Colonic mucosa (tissue), 4 donors: ENCODE measurements around the gene INO80B. TPM values are rescaled to one million over a fixed set of nuclear protein-coding genes. Genes with fewer than 3 reads are reported as not detected.

Experiments
- DNase-seq: peaks from one replicate; pipeline ENCODE4 v3.0.0-alpha.2; 2020
- H3K27ac ChIP-seq: fragments of 200-600 bp; one replicate; pipeline ENCODE4 v1.8.0; 2021
- H3K27me3 ChIP-seq: fragments of 200-600 bp; one replicate; pipeline ENCODE4 v1.8.0; 2021
- H3K36me3 ChIP-seq: fragments of 200-600 bp; one replicate; pipeline ENCODE4 v1.8.0; 2021
- H3K4me1 ChIP-seq: fragments of 200-600 bp; one replicate; pipeline ENCODE4 v1.8.0; 2021; ENCODE audit warnings: mild to moderate bottlenecking
- H3K4me3 ChIP-seq: fragments of 200-600 bp; one replicate; pipeline ENCODE4 v1.8.0; 2021
- H3K9ac ChIP-seq, 2 donors: one replicate each; pipeline ENCODE4 v1.7.0; 2013; ENCODE audit warnings: control low read depth in 2 of 2, low read depth in 2 of 2, low read length in 2 of 2
- H3K9me3 ChIP-seq: fragments of 200-600 bp; one replicate; pipeline ENCODE4 v1.8.0; 2021
- intact Hi-C: fragments of 100-400 bp; cut with DNase I; formaldehyde crosslinking; loops from one replicate; pipeline ENCODE4 v1.14.1; 2022
- total RNA-seq, 2 donors: library from RNA; stranded (reverse); fragmentation: NEBNext Ultra II Directional in 1 of 2; extraction: Animal tissue kit (Norgen Biotek cat#: 25700) in 1 of 2; gene quantifications; one replicate each; pipeline ENCODE4 v1.2.1, GENCODE V29; 2021
- TF ChIP-seq, protein P1 (sequence below): fragments of 200-600 bp; IDR thresholded peaks from one replicate; pipeline ENCODE4 v1.8.0; 2022; ENCODE audit warnings: antibody characterized with exemption, mild to moderate bottlenecking
- donor health status: healthy.
- donor health status: DM: no; HTN: no; CAD: no.
- donor health status: DM: no; HTN: no; CAD: no.

INO80B gene
- total RNA-seq, 2 donors from 2014 or later = 18.2 to 23.9 TPM

DNA sequence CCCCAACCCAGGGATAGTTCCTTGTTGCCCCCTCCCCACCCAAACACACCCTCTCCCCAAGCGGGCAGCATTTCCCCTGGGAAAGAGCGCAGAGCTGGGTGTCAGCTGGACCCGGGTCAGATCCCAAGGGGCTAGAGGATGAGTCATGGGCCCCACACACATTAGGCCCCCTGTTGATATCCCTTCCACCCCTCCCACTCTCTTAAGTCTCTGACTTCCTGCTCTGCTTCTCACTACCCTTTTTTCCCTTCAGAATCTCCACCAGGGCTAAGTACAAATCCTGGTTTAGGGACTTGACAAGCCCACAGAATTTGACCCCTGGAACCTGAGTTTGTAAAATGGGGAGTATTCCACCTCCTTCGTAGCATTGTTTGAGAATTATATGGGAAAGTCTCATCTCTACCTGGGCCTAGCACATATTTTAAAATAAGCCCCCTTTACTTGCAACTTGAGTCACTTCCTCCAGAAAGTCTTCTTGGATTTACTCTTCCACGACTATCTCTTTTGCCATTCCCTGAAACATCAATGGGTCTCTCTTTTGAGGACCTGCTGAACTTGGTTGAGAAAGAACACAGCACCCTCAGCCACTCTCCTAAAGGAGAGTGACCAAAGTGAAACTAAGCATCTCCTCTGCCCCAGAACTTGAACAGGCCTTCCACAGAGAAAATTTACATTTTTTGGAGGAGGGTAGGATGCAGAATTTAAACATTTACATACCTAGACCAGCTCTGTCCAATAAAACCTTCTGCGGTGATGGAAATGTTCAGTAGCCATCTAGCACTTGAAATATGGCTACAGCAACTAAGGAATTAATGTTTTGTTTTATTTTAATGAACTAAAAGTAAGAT is 17.8 kb upstream of the INO80B start:
- Histone ChIP-seq H3K4me1 (peaks cover 5% of the 10 kb centered on the region), H3K9ac (no peak overlapping the region), H3K4me3 (no peak overlapping the region), H3K9me3 (no peaks in the 10 kb centered on the region), H3K27ac (no peak overlapping the region), H3K36me3 (no peaks in the 10 kb centered on the region), H3K27me3 (no peaks in the 10 kb centered on the region)
- no peak for DNase-seq
- TF ChIP-seq, protein P1, sequence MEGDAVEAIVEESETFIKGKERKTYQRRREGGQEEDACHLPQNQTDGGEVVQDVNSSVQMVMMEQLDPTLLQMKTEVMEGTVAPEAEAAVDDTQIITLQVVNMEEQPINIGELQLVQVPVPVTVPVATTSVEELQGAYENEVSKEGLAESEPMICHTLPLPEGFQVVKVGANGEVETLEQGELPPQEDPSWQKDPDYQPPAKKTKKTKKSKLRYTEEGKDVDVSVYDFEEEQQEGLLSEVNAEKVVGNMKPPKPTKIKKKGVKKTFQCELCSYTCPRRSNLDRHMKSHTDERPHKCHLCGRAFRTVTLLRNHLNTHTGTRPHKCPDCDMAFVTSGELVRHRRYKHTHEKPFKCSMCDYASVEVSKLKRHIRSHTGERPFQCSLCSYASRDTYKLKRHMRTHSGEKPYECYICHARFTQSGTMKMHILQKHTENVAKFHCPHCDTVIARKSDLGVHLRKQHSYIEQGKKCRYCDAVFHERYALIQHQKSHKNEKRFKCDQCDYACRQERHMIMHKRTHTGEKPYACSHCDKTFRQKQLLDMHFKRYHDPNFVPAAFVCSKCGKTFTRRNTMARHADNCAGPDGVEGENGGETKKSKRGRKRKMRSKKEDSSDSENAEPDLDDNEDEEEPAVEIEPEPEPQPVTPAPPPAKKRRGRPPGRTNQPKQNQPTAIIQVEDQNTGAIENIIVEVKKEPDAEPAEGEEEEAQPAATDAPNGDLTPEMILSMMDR = no peak
- intact Hi-C loops = no loop called here

DNA sequence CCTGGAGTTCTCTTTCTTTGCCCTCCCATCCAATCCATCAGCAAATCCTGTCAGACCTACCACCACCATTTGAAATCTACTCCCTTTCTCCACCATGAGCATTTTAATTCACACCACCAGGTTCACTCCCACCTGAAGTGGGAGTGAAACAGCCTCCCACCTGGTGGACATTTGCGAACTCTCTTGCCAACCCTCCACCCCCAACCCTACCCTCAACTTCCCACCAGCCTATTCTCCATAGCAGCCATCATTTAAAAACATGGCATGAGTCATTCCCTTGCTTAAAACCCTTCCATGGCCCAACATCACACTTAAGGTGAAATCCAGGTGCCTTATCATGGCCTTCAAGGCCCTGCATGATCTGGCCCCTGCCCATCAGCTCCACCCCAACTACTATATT is 16.6 kb upstream of the INO80B start:
- H3K9ac ChIP-seq = no peak overlapping the region
- no peaks in the 10 kb centered on the region for H3K9me3 ChIP-seq
- no peak overlapping the region for H3K27ac ChIP-seq
- H3K4me1 ChIP-seq = peaks cover 5% of the 10 kb centered on the region
- H3K27me3 ChIP-seq = no peaks in the 10 kb centered on the region
- H3K4me3 ChIP-seq = no peak overlapping the region
- intact Hi-C loops = no loop called here
- TF ChIP-seq, protein P1 = no peak
- no peak for DNase-seq
- H3K36me3 ChIP-seq = no peaks in the 10 kb centered on the region

DNA sequence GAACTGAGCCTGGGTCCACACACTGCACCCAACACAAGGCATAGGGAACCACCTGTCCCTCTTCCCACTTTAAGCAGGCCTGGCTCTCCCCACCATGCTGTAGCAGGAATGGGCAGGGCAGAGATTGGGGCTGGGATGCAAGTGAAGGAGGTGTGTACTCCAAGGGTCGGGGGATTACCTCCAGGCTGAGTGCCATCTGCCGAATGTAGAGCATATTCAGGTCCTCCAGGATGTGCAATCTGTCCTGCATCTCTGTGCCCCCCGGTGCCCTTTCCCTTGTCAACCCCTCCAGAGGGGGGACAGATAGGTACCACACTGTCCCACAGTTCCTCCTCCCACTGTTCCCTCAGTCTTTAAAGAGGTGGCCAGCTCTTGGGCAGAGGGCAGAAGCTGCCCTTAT is 15.5 kb upstream of the INO80B start:
- Histone ChIP-seq H3K36me3 (no peaks in the 10 kb centered on the region), H3K9ac (peak overlapping the region; percentile 72 to 91), H3K27me3 (no peaks in the 10 kb centered on the region), H3K9me3 (no peaks in the 10 kb centered on the region), H3K4me3 (peak overlapping the region; percentile 46), H3K4me1 (peaks cover 5% of the 10 kb centered on the region), H3K27ac (peak overlapping the region; percentile 90)
- DNase-seq = no peak
- TF ChIP-seq, protein P1 = no peak
- intact Hi-C loops = no loop called here

DNA sequence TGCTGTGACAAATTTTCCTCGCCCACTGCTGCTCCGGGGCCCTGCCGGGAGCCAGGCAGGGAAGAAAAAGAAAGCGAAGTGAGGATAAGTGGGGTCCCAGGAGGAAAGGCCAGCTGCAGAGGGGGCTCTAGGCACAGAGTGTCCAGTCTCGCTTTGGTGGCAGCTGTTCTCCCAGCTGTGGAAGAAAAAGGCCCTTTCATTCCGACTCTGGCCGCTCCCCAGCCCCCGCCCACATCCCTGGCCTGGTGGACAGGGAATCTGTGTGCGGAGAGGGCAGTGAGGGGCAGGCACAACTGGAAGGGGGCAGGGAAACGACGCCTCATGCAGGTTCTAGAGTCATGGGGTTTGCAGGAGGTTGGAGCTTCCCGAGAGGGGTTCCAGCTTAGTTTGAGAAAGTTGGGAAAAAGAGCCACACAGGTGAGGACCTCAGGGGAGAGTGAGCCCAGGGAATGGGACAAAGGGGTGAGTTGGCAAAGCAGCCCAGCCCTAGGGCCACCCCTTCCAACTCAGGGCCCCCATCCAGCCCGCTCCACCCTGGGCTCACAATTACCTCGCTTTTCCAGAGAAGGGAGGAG is 15.0 kb upstream of the INO80B start:
- TF ChIP-seq, protein P1 = no peak
- Histone ChIP-seq H3K27ac (peak overlapping the region; percentile 90), H3K27me3 (no peaks in the 10 kb centered on the region), H3K9me3 (no peaks in the 10 kb centered on the region), H3K9ac (peak overlapping the region; percentile 72 to 91), H3K4me3 (peak overlapping the region; percentile 46), H3K36me3 (no peaks in the 10 kb centered on the region), H3K4me1 (peaks cover 5% of the 10 kb centered on the region)
- peak; percentile 63 for DNase-seq
- intact Hi-C loops = no loop called here

DNA sequence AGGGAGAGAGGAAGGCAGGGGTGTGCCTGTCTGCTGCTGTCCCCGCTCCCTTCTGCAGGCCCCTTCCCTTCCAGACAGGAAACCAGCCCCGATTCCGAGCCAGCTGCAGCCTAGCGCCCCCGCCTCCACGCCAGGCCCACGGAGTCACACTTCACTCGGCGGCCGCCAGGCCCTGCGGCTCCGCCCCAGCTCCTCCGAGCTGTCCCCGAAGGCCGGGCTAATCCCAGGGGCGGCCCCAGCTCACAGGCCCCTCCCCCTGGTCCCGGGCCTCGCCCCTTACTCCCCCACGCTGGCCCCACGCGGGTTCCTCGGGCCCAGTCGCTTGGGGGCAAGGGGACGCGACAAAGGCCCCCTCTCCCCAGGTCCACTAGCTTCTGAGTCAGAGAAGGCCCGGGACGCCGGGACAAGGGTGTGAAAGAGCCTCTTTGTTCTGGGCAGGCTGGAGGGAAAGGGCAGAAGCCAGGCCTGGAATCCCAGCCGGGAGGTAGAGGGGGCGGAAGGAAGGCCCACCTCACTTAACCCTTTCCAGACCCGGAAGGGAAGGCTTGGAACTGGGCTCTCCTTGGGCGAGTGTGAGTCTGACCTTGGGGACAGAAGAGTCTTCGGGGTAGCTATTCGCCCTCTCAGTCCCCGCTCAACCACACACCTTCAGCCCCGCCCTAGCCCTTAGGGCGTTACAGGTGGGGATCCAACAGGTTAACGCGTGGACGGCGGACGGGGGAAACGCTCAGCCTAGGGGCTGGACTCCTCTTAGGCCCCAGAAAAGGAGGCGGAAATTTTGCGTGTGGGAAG is 14.3 kb upstream of the INO80B start:
- Histone ChIP-seq H3K36me3 (no peaks in the 10 kb centered on the region), H3K4me1 (peaks cover 5% of the 10 kb centered on the region), H3K27me3 (no peaks in the 10 kb centered on the region), H3K4me3 (peak overlapping the region; percentile 46), H3K9ac (peak overlapping the region; percentile 72 to 91), H3K27ac (peak overlapping the region; percentile 90), H3K9me3 (no peaks in the 10 kb centered on the region)
- DNase-seq = peak; percentile 90
- TF ChIP-seq, protein P1 = no peak
- intact Hi-C loops = no loop called here
